HFFc6 (cell line): ENCODE data around the gene MAP2K3. TPM values are rescaled to one million over a fixed set of nuclear protein-coding genes. Genes with fewer than 3 reads are reported as not detected.

Experiments
- DNase-seq: peaks from one replicate; pipeline ENCODE4 v3.0.0-alpha.2; 2018
- H3K27ac Mint-ChIP-seq: 2 replicates; pipeline ENCODE4 v1.8.0; 2020; ENCODE audit warnings: mild to moderate bottlenecking, mixed read lengths
- H3K27me3 Mint-ChIP-seq: 2 replicates; pipeline ENCODE4 v1.8.0; 2021; ENCODE audit warnings: mild to moderate bottlenecking, moderate library complexity, mixed read lengths; ENCODE audit not compliant: insufficient read depth
- H3K36me3 Mint-ChIP-seq: 2 replicates; pipeline ENCODE4 v1.8.0; 2021; ENCODE audit warnings: low read depth, mixed read lengths
- H3K4me1 Mint-ChIP-seq: 2 replicates; pipeline ENCODE4 v1.8.0; 2020; ENCODE audit warnings: low read depth, mixed read lengths
- H3K4me3 Mint-ChIP-seq: 2 replicates; pipeline ENCODE4 v1.8.0; 2020; ENCODE audit warnings: mild to moderate bottlenecking, moderate library complexity, mixed read lengths
- H3K9me3 Mint-ChIP-seq: 2 replicates; pipeline ENCODE4 v1.8.0; 2020; ENCODE audit warnings: mild to moderate bottlenecking, mixed read lengths
- CTCF ChIP-seq: fragments of 200-600 bp; sonication (generic); IDR thresholded peaks from 2 replicates; pipeline ENCODE4 v1.5.0; 2021; ENCODE audit warnings: antibody characterized with exemption, mild to moderate bottlenecking
- long read RNA-seq: library from polyadenylated mRNA; unstranded; transcript quantifications from one replicate; pipeline ENCODE4 v2.0.0, GENCODE V29; 2019
- total RNA-seq, 6 experiments: library from RNA; stranded (reverse); fragmentation: NEBNext Ultra II Directional; extraction: Animal tissue kit (Norgen Biotek cat#: 25700); gene quantifications; 2 replicates in 1 of 6; 3 replicates in 5 of 6; pipeline ENCODE4 v1.2.3, GENCODE V29; 2021

Gene MAP2K3
- 100 to 1,000 TPM; 177 to 221 (median 184) TPM for total RNA-seq
- long read RNA-seq, transcript MAP2K3-205 (3 exons, 927 nt) = minor isoform, 6 of 358 reads
- long read RNA-seq, transcript MAP2K3-202 (12 exons, 2,303 nt) = major isoform, 280 of 358 reads
- long read RNA-seq, transcript MAP2K3-204 (13 exons, 2,401 nt) = minor isoform, 8 of 358 reads
- long read RNA-seq, partial matches to known transcripts = 26 of 358 reads
- long read RNA-seq, other reads (novel, unspliced or antisense) = 38 of 358 reads

GRCh38 chr17:21284319-21285163, at the start of gene MAP2K3:
TSS of gene MAP2K3 (plus strand) at chr17:21284711. CDS start at chr17:21284921, 210 bp downstream.
- Mint-ChIP-seq H3K9me3 (no peaks in the 10 kb centered on the region), H3K27ac (peak within 1 kb of the TSS; percentile 97), H3K4me1 (peaks cover 70% of the 10 kb centered on the region), H3K36me3 (peaks cover 27% of the 10 kb centered on the region), H3K27me3 (peaks cover 12% of the 10 kb centered on the region), H3K4me3 (peak within 1 kb of the TSS; percentile 100)
- no peak for TF ChIP-seq CTCF
- peak; percentile 99 for DNase-seq

- H3K27ac Mint-ChIP-seq = no peak overlapping the region; the same call in 1 of the 2 replicates
- H3K36me3 Mint-ChIP-seq = peaks cover 6% of the 10 kb centered on the region
- H3K9me3 Mint-ChIP-seq = peaks cover 9% of the 10 kb centered on the region; the same call in 1 of the 2 replicates
- no peak for TF ChIP-seq CTCF
- peaks cover 10% of the 10 kb centered on the region for H3K27me3 Mint-ChIP-seq
- DNase-seq = no peak
- peaks cover 7% of the 10 kb centered on the region; the same call in 1 of the 2 replicates for H3K4me1 Mint-ChIP-seq
- H3K4me3 Mint-ChIP-seq = no peak overlapping the region
These were observed 48.6 kb upstream of the MAP2K3 start for GRCh38 chr17:21235921-21236320.

DNA sequence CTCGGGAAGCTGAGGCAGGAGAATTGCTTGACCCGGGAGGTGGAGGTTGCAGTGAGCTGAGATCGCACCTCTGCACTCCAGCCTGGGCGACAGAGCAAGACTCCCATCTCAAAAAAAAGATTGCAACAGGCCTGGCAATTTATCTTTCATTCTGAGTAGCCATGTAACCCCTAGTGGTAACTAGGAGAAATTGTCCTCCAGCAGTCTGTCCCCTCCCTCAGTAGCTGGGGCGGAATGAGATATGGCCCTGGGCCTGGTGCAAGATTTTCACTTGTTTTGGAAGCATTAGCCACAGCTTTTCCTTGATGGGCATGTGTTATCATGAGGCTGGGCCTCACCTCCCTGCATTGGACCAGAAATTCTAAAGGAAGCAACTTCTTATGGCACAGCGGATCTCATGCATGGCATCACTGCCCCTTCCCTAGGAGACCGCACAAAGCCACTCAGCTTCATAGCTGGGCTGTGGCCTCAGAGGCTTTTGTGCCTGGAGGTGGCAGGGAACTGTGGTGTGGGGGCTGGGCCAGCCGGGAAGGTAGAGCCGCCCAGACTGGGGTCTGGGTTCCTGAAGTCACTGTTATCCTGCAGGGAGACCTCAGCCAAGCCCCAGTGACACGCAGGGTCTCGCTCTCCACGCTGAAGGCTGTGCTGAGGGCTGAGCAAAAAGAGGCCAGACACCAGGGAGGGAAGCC, 44.7 kb upstream of the MAP2K3 start:
- DNase-seq = peak; percentile 23
- no peak overlapping the region for H3K27ac Mint-ChIP-seq

DNA sequence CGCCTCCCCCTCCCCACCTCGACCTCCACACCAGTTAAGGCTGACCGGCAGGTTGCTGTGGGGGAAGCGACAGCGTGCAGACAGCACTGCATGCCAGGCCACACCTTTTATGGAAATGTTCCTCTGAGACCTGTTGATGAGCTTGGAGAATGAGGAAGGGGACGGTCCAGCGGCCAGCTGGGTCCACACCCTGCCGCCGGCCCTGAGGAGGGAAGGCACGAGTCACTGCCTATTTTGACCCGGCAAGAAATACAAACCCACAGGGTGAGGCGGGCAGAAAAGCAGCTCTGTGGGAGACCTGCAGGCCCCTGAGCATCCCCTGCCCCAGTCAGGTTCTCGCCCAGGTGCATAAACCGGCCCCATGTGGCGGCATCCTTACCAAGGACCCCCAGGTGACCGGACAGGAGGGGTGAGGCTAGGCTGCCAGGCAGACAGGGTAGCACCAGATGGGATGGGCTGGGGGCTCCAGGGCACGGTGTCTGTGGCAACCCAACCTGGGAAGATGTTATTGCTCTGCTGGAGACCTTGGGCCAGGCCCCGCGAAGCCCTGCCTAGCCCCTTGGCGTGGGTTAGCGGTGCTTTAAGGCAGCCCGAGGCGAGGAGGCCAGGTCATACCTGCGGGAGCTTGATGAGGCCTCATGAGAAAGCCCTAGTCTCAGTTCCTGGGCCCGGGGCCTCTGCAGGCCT, 44.0 kb upstream of the MAP2K3 start:
- DNase-seq = no peak
- no peak for TF ChIP-seq CTCF
- H3K27me3 Mint-ChIP-seq = peaks cover 7% of the 10 kb centered on the region
- peaks cover 8% of the 10 kb centered on the region; the same call in 1 of the 2 replicates for H3K4me1 Mint-ChIP-seq
- H3K27ac Mint-ChIP-seq = no peak overlapping the region
- no peaks in the 10 kb centered on the region for H3K36me3 Mint-ChIP-seq
- no peak overlapping the region for H3K4me3 Mint-ChIP-seq
- H3K9me3 Mint-ChIP-seq = no peaks in the 10 kb centered on the region

More for the DNA sequence above, 44.7 kb upstream of the MAP2K3 start:
- Mint-ChIP-seq H3K27me3 (peaks cover 7% of the 10 kb centered on the region), H3K4me1 (peaks cover 8% of the 10 kb centered on the region; the same call in 1 of the 2 replicates), H3K36me3 (no peaks in the 10 kb centered on the region), H3K9me3 (no peaks in the 10 kb centered on the region), H3K4me3 (no peak overlapping the region)
- peak; percentile 75 for TF ChIP-seq CTCF

DNA sequence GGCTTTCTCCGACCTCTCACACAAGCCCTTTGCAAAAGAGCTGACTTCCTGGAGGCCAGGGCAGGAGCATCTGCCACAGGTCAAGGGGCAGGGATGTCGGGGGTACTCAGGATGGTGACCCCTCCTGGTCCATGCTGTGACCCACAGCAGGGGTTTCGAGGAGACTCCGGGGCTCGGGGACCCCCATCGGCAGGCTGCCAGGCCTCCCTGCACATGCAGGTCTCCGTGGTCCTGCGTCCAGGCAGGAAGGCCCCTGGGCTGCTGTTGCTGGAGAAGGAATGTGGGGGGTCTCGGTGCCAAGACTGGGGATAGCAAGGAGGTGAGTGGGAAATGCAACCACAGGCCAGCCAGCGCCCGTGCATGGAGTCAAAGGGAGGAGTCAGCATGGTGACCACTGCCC, 42.9 kb upstream of the MAP2K3 start:
- Mint-ChIP-seq H3K9me3 (no peaks in the 10 kb centered on the region), H3K27ac (no peak overlapping the region), H3K4me3 (no peak overlapping the region), H3K36me3 (no peaks in the 10 kb centered on the region), H3K27me3 (peaks cover 7% of the 10 kb centered on the region), H3K4me1 (peaks cover 8% of the 10 kb centered on the region; the same call in 1 of the 2 replicates)
- TF ChIP-seq CTCF = peak; percentile 30; the same call in 1 of the 2 replicates
- no peak for DNase-seq
